H54 (cell line): ENCODE measurements around the gene CATSPER3.
A peak's percentile ranks its signal among the peaks of the same experiment; 100 is the strongest.
"Not testable (repeated sequence)": the region's sequence is repeated elsewhere in the genome, so short reads cannot be mapped to it uniquely, and the experiment has no call there.

Experiments used
- DNase-seq: peaks from one replicate; pipeline ENCODE4 v3.0.0; 2011; ENCODE audit warnings: low spot score, mixed read lengths; ENCODE audit not compliant: insufficient read length
- FAIRE-seq: peaks from 3 replicates; lab custom pipeline; 2011; peaks lifted over from hg19 to GRCh38; lab: Jason Lieb, UNC
- POLR2A ChIP-seq: IDR thresholded peaks from 2 replicates; pipeline ENCODE4 v1.6.1; 2011; ENCODE audit warnings: low read depth, mild to moderate bottlenecking, low read length

CATSPER3 gene

DNA sequence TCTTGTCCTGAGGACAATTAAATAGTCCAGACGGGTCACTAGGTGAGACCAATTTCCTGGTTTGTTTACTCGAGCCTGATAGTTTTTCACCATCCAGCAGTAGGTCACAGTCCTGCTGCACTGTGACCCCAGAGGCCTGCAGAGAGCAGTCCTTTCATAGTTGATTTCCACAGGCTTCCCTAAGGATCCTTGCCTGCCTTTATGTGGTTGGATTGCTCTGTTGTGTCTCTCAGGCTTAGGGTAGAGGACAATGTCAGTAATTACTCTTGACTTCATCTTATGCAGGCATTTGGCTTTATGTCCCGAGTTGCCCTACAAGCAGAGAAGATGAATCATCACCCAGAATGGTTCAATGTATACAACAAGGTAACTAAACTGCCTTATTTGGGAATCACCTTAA, 9.0 kb upstream of the CATSPER3 start:
- DNase-seq = no peak
- TF ChIP-seq POLR2A = no peak
- FAIRE-seq = no peak

DNA sequence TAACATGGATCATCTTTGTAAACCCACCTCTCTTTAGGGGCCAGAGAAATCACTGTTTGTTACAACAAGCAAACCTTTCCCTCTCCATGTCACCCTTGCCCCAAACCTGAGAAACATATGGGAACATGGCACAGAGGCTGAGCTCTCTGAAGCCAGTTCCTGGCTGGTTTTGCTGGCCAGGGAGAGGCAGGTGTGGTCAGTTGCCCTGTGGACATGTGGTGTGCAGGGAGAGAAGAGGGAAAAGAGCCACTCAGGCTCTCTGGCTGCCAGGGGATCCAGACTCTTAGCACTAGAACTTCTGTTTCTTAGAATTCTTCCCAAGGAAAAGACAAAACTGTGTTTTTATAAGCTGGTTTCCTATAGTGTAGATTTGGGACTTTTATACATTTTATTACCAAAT, 4.6 kb upstream of the CATSPER3 start:
- FAIRE-seq (no peak), DNase-seq (no peak)
- TF ChIP-seq POLR2A = no peak

DNA sequence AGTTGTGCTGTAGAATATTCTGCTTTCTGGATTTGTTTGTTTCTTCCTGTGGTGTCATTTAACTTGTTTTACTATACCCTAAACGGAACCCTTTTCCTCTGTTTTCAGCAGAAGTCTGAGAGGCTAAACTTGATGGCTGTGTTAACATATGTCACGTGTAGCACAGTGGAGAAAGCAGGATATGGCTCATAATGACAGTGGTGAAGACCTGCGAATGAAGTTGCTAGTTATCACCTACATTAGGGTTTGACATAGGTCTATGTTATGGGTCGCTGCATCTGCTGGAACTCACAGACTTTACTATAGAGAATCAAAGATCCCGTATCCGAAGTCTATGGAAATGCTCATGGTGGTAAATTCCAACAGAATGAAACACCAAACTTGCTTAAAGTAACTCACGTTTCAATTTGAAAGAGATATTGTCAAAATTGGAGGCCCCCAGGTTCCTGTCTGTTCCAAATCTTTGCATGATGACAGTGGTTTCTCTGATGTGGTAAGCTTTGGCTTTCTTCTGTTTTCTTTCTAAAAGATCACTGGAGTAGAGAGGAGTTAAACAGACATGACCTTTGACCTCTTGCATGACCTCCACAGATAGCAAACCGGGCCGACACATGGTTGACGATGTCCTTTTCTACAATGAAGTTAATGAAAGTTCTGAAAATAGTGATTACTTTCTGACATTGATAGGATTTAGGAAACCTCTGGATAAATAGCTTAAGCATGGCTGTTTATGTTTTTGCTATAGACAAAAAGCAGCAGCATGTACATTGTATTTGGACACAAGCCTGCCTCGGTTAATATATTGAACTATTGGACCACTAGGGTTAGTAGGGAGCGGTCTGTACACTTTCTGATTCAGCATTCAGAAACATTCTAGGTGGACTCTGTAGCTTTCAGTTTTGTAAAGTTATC, 3.1 kb upstream of the CATSPER3 start:
- FAIRE-seq = no peak

DNA sequence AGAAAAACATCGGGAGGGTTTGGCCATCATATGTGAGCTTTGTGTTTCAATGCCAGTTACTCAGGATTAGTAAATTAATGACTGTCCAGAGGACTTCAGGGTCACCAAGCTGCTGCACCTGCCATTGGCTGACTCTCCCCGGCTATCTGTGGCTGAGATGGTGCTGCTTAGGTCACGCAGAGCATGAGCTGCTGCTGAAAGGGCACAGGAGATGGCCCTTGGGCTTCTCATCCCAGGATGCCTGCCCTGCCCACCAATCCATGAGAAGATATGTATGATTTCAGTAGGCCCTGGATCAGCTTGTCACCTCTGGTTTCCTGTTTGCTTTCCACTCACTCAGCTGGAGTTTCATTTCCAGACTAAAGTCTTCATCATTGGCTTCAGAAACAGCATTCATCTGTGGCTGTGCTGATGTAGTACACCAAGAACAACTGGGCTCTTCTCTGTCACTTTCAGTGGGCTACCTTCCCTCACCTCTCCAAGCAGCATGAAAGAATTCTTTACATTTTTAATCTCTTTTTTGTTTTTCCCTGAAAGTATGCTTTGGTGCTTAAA, 2.4 kb upstream of the CATSPER3 start:
- no peak for FAIRE-seq

More for the DNA sequence above, 3.1 kb upstream of the CATSPER3 start:
- DNase-seq = no peak
- TF ChIP-seq POLR2A = no peak

DNA sequence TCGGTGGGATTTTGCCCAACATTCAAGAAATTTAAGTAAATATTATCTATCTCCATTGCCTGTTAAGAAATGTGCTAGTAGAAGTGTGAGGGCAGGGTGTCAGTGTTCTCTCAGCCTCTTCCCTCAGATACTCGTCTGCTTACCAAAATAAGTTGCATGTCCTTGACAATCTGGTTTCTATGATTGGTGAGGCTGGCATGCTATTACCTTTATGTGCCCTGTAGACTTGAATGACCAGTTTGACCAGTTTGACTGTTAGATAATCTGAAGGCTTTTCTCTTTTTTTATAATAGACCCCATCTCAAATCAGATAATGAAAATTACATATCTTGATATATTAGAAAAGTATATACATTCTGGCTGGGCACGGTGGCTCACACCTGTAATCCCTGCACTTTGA, 348 bp downstream of the CATSPER3 start:
- TF ChIP-seq POLR2A = no peak
- no peak for FAIRE-seq
- DNase-seq = no peak

More for the DNA sequence above, 2.4 kb upstream of the CATSPER3 start:
- no peak for TF ChIP-seq POLR2A
- DNase-seq = no peak

DNA sequence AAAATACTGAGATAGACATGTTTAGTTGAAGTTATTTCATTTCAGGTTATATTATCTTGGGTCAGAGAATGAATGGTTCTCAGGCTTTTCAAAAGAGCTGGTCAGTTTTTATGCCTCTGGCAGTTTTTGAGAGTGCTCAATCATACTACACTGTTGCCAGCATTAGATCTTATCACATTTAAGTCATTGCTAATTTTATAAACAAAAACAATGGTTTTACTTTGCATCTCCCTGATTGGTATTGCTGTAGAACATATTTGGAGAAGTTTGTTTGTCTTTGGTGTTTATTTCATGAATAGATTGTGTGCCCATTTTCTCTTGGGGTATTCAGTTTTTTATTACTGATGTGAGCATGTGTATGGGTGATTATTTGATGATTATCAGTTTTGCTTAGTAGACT, 1.5 kb downstream of the CATSPER3 start:
- TF ChIP-seq POLR2A = no peak
- DNase-seq = no peak
- FAIRE-seq = no peak

DNA sequence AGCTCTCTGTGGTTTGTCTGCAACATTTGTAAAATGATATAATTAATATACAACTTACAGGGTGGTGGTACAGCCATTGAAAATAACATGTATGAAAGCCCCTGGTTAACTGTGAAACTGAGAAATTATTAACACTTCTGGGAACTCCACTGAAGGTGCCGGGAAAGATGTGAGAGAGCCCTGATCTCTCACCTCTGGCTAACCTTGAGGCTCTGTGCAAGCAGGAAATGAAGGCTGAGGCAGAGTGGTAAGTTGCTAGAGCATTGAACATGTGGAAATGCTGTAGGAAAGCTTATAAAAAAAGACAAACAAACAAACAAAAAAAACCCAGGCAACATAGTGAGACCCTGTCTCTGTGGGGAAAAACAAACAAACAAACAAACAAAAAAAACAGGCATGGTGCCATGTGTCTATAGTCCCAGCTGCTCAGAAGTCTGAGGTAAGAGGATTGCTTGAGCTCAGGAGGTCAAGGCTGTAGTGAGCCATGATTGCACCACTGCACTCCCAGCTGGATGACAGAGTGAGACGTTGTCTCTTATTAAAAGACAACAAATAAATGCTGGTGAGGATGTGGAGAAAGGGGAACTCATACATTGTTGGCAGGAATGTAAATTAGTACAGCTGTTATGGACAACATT, 7.5 kb downstream of the CATSPER3 start:
- DNase-seq = no peak
- TF ChIP-seq POLR2A = no peak
- FAIRE-seq = no peak

DNA sequence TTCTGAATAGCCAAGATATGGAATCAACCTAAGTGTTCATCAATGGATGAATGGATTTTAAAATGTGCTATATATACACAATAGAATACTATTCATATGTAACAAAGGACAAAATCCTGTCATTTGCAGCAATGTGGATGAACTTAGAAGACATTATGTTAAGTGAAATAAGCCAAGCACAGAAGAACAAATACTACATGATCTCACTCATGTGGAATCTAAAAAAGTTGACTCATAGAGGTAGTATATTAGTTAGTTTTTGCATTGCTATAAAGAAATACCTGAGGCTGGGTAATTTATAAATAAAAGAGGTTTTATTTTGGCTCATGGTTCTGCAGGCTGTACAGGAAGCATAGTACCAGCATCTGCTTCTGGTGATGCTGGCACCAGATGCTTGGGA, 8.1 kb downstream of the CATSPER3 start:
- no peak for TF ChIP-seq POLR2A
- DNase-seq (no peak), FAIRE-seq (no peak)

DNA sequence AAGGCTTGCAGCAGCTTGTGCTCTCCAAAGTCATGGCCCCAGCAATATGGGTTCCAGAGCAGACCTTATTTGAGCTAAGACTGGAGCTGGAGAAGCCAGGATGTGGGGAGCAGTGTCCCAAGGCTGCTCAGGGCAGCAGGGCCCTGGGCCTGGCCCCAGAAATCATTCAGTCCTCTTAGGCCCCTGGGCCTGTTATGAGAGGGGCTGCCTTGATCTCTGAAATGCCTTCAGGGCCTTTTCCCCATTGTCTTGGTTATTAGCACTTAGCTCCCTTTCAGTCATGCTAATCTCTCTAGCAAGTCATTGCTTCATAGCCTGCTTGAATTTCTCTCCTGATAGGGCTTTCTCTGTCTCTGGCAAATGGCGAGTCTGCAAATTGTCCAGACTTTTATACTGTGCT, 9.1 kb downstream of the CATSPER3 start:
- DNase-seq = no peak
- TF ChIP-seq POLR2A = no peak
- no peak for FAIRE-seq

DNA sequence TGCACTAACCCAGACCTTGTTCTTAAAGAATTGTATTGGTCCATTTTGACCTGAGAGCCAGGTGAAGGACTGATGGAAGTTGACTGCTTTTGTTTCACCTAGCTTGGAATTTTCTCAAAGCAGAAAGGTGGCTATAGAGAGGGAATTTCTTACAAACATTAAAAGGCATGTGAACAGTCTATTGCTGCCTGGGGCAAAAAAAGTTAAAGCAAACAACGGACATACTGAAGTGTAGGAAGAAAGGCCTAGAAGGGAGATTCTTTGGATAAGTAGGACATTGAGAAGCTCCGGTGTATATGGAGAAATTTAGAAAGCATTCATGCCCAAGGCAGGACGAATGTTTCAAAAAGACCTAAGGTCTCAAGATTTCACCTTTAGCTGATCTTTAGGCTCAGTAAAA, 11.7 kb downstream of the CATSPER3 start:
- FAIRE-seq = no peak
- TF ChIP-seq POLR2A = no peak
- no peak for DNase-seq

DNA sequence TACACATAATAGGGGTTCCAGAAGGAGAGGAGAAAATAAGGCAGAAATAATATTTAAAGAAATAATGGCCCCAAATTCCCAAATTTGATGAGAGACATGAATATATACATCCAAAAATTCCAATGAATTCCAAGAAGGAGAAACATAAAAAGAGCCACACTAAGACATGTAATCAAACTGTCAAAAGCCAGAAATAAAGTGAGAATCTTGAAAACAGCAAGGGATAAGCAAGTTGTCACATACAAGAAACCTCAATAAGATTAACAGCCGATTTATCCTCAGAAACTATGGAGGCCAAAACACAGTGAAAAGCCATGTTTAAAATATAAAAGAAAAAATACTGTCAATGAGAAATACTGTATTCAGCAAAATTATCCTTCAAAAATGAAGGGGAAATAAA, 14.5 kb downstream of the CATSPER3 start:
- DNase-seq = no peak
- FAIRE-seq = peak; percentile 11
- no peak for TF ChIP-seq POLR2A

DNA sequence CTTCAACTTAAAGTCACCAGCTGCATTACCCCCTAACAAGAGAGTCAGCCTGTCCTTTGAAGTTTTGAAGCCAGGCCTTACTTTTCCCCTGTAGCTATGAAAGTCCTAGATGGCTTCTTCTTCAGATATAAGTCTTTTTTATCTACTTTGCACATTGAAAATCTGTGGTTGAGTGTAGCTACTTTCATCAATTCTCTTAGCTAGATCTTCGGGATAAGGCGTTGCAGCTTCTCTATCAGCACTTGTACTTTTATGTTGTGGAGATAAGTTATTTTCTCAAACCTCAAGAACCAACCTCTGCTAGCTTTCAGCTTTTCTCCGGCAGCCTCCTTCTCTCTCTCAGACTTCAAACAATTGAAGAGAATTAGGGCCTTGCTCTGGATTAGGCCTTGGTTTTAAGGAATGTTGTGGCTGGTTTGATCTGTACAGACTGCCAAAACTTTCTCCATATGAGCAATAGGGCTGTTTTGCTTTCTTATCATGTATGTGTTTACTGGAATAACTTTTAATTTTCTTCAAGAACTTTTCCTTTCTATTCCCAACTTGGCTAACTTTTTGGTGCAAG, 21.6 kb downstream of the CATSPER3 start:
- no peak for FAIRE-seq
- TF ChIP-seq POLR2A = no peak
- no peak for DNase-seq

DNA sequence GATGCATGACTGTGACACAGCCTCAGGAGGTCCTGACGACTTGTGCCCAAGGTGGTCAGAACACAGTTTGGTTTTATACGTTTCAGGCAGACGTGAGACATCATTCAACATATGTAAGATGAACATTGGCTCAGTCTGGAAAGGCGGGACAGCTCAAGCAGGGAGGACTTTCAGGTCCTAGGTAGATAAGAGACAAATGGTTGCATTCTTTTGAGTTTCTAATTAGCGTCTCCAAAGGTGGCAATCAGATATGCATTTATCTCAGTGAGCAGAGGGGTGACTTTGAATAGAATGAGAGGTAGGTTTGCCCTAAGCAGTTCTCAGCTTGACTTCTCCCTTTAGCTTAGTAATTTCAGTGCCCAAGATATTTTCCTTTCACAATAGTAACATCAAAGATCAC, 22.5 kb downstream of the CATSPER3 start:
- DNase-seq = not testable (repeated sequence)
- FAIRE-seq = peak; percentile 27

DNA sequence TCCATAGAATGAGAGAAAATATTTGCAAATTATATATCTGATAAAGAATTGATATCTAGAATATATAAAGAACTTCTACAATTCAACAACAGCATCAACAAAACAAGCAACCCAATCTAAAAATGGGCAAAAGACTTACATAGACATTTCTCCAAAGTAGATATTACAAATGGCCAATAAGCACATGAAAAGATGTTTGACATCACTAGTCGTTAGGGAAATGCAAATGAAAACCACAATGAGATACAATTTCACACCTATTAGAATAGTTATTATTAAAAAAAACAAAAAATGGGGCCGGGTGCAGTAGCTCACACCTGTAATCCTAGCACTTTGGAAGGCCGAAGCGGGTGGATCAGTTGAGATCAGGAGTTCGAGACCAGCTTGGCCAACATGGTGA, 24.4 kb downstream of the CATSPER3 start:
- no peak for DNase-seq
- TF ChIP-seq POLR2A = no peak
- FAIRE-seq = no peak
